Kidney glomerular epithelial cell (primary cell): ENCODE measurements around the gene DDX42.

Source experiments
- DNase-seq: peaks from one replicate; lab custom pipeline; 2025; lab: John Stamatoyannopoulos, UW

The DDX42 gene

DNA sequence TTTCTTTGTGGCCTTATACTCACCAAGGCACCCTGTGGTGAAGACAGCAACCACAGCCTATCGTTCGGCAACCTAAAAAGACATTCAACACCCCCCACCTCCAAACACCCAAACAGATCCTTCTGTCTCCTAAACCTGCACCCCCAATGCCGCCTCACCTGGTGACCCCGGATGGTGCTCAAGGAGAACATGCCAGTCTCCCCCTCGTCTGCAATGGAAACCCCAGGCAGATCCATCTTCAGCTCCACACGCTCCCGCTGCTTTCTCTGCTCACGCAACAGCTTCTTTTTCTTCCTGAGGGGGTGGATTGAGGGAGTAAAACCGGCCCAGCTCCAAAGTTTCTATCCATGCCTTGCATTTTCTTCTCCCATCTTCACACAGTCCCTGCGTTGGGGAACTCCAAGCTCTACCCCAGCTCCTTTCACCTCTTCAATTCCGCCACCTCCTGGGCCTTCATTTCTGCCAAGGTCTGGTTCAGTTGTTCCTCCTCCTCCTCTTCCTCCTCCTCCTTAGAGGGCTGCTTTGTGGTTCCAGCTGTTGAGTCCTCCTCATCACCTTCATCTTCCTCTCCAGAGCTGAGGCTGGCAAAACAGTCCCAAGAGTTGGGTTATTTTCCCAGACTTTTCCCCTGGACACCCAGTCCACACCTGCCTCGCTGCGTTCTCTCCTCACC lies 49.8 kb downstream of the DDX42 start:
- no peak for DNase-seq

- no peak for DNase-seq
These were observed 50.4 kb downstream of the DDX42 start for GRCh38 chr17:63824362-63824761.

- DNase-seq: peak; percentile 14
These were observed 52.6 kb downstream of the DDX42 start for GRCh38 chr17:63826468-63827001.

- peak; percentile 97 for DNase-seq
These were observed 53.2 kb downstream of the DDX42 start, which contains the start of the genes FTSJ3 and PSMC5 for GRCh38 chr17:63827002-63827800. Gene FTSJ3, minus strand, starts transcription at chr17:63827663. Its CDS starts 761 bp downstream, at chr17:63826902. Gene PSMC5, plus strand, starts transcription at chr17:63827431. Its CDS starts 60 bp downstream, at chr17:63827491.

DNA sequence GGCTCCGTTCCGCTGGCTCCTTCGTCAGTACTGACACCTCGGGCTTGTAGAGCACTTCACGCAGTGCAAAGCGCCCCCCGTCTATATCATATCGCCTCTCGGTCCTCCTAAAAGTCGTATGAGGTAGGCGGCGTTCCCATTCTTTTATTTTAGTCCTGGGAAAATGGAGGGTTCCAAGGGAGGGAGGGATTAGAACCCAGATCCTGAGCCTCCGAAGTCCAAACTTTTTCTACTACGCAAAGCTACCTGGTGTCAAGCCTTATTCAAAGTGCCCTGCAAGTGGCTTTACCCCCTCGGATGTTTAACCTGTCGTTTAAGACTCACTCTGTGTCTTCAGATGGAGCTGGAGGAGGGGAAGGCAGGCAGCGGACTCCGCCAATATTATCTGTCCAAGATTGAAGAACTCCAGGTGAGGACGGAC lies 53.8 kb downstream of the DDX42 start:
- DNase-seq: no peak

GRCh38 chr17:63828936-63829335 lies 55.0 kb downstream of the DDX42 start:
- DNase-seq: no peak

GRCh38 chr17:63830278-63830677 lies 56.3 kb downstream of the DDX42 start:
- no peak for DNase-seq

- DNase-seq: no peak
These were observed 57.0 kb downstream of the DDX42 start for GRCh38 chr17:63830904-63831491.

- DNase-seq: no peak
These were observed 57.5 kb downstream of the DDX42 start for GRCh38 chr17:63831505-63831904.

GRCh38 chr17:63832014-63832413 lies 58.0 kb downstream of the DDX42 start:
- DNase-seq: no peak

- DNase-seq: no peak
These were observed 58.5 kb downstream of the DDX42 start for GRCh38 chr17:63832455-63832854.

DNA sequence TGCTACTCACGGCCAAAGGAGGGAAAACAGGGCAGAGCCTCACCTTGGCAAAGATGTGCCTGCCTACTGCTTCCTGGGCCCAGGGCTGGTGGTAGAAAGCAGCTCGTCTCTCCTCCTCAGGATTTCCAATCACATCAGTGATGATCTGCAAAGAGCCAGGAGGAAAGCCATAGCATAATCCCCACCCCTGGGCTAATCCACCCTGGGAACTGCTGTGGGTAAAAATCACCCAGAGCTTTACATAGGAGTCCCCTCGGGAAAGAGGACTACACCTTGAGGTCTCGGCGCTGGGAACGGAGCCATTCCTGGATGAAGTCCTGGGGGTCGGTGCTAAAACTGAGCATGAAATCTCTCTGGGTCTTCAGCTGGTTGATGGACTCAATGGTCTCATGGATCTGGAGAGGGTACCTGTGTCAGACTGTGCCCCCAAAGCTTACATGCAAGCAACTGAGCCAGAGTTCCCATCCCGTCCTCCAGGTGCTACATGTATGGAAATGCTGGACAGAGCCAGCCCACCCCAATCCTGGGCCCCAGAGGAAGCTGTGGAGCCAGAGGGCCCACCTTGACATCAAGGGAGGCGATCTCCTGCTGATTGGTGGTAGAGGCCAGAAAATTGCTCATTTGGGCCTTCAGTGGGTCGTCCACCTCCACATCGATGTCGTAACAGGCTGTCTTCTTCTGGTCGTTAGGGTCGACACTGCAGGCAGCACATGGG lies 59.2 kb downstream of the DDX42 start:
- no peak for DNase-seq

DNA sequence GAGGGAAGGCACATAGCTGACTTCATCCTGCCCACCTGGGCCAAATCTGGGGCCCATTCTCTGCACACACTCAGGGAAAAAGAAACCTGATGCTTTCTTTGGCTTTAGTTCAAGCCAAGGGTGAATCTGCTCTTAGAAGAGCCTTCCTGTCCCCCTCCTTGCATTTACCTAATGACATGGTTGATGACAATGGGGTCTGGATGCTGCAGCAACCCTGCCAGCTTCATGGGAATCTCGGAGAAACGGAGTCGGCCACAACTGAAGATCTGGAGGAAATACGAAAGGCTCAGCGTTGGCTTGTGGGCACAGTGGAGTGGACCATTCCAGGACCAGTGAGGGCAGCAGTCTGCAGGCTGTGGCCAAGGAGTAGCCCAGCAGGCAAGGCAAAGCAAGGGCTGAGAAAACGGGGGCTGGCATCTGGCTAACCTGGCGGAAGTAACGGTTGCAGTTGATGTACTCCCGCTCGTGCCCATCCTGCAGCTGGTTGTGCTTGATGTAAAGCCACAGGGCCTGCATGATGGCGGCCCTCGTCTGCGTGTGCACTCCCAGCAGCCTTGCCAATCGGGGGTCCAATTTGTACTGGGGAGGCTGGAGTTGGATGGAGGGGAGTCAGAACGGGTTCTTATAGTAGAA lies 59.9 kb downstream of the DDX42 start:
- no peak for DNase-seq

- DNase-seq: peak; percentile 50
These were observed 60.6 kb downstream of the DDX42 start for GRCh38 chr17:63834431-63835166.

GRCh38 chr17:63835167-63835720 lies 61.3 kb downstream of the DDX42 start:
- DNase-seq: no peak

GRCh38 chr17:63836811-63837210 lies 62.8 kb downstream of the DDX42 start:
- DNase-seq: no peak

- DNase-seq: no peak
These were observed 63.5 kb downstream of the DDX42 start for GRCh38 chr17:63837480-63837879.

DNA sequence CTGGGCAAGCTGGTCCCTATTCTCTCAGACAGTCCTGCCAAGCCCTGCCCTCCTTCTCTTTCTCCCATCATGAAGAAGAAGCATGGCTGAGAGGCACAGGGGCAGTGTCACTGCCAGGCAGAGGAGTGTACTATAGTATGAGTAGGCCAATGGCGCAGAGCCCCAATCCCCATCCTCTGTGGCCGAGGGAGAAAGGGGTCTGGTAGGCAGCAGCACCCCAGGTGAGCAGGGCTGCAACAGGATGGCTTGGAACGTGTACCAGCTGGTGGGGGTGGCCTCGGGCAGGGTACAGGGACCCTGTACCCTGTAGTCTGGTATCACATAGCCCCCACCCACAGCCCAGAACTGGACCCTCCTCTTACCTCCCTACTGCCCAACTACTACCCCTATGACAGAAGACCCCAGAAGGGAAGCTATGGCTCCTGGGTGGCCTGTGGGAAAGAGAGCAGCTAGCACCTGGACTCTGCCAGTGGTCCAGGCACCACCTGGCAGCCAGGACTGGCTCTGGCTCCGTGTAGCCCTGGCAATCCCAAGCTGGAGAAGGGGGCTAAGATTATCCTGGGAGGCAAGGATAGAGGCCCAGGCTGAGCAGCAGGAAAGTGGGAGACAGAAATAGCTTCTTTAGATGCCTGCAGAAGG lies 64.1 kb downstream of the DDX42 start:
- DNase-seq: no peak

DNA sequence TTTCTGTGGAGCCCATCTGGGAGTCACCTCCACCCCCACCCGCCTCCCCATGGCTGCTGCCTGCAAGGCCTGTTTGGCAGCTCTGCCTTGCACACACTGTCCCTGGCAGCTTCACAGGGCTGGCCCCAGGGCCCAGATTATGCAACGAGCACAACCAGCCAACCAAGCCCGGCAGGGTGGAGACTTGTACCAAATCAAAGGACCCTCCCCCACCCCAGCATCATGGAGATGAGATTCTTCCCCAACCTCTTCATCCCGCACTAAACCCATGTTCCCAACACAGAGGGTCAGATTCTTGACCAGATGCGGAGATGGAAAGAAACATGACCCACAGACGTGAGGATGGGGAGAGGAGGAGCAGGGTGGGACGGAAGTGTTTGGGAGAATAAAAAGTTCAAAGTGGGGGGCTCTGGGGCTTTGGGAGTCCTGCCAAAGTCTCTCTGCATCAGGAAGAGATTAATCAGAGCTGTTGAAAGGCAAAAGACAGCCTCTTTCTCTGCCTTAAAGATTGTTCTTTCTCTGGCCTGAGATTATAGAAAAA lies 64.7 kb downstream of the DDX42 start:
- DNase-seq: no peak
